Activated CD8-positive, alpha-beta memory T cell treated with anti-CD3 and anti-CD28 coated beads for 36 hours (primary cell): ENCODE measurements around the gene ARHGEF2. TPM values are rescaled to one million over a fixed set of nuclear protein-coding genes. Genes with fewer than 3 reads are reported as not detected.

Experiments
- CTCF ChIA-PET: fragments of 350-600 bp; sonication (Branson Sonifier 250); formaldehyde crosslinking; loops from one replicate; lab custom pipeline; 2021; ENCODE audit warnings: antibody characterized with exemption; lab: Charles Lee
- POLR2A ChIA-PET: fragments of 350-600 bp; sonication (Branson Sonifier 250); formaldehyde crosslinking; loops from one replicate; lab custom pipeline; 2021; ENCODE audit warnings: antibody characterized with exemption; lab: Charles Lee
- total RNA-seq, 2 experiments: library from RNA; stranded (reverse); gene quantifications; one replicate each; pipeline ENCODE4 v1.2.3, GENCODE V29; 2021

The ARHGEF2 gene
- total RNA-seq, 2 experiments from 2014 or later = 169 TPM

GRCh38 chr1:155976913-155977689 lies 1.2 kb downstream of the ARHGEF2 start:
- CTCF ChIA-PET = interaction anchor here (0.6 to 8.8 kb wide), 10 partner anchors 9 to 89 kb away, joined by 3 to 49 read pairs (median 4); partner anchors contain the start of gene KHDC4
- POLR2A ChIA-PET = interaction anchor here (0.5 to 3.5 kb wide), 16 partner anchors 9 to 1016 kb away, joined by 3 to 22 read pairs (median 6); partner anchors contain the start of genes KHDC4 and RXFP4

- ChIA-PET CTCF (interaction anchor here (1.2 to 8.8 kb wide), 6 partner anchors 13 to 90 kb away, joined by 3 to 49 read pairs (median 11); partner anchors contain the start of gene KHDC4), POLR2A (interaction anchor here (0.5 to 3.5 kb wide), 12 partner anchors 8 to 1015 kb away, joined by 3 to 19 read pairs (median 6); partner anchors contain the start of gene KHDC4)
These were observed 2.1 kb downstream of the ARHGEF2 start for GRCh38 chr1:155976062-155976912.

- ChIA-PET POLR2A (interaction anchor here (1.0 to 3.5 kb wide), 4 partner anchors 30 to 57 kb away, joined by 3 to 19 read pairs (median 6); partner anchors contain the start of gene KHDC4), CTCF (interaction anchor here (1.8 to 8.8 kb wide), 3 partner anchors 14 to 37 kb away, joined by 3 to 49 read pairs (median 4); no protein-coding TSS in a partner anchor)
These were observed 2.8 kb downstream of the ARHGEF2 start for GRCh38 chr1:155975375-155976061.

- CTCF ChIA-PET = interaction anchor here (1.9 to 8.8 kb wide), 2 partner anchors 15 to 36 kb away, joined by 4 to 49 read pairs; no protein-coding TSS in a partner anchor
- POLR2A ChIA-PET = interaction anchor here (0.5 to 1.0 kb wide), 4 partner anchors 16 to 336 kb away, joined by 3 to 5 read pairs (median 3); partner anchors contain the start of gene KHDC4
These were observed 3.9 kb downstream of the ARHGEF2 start for GRCh38 chr1:155974208-155975115.

- POLR2A ChIA-PET = interaction anchor here (0.5 kb wide), 2 partner anchors 51 to 336 kb away, joined by 3 read pairs; no protein-coding TSS in a partner anchor
These were observed 4.6 kb downstream of the ARHGEF2 start for GRCh38 chr1:155973723-155974122.

GRCh38 chr1:155971910-155972809 lies 6.2 kb downstream of the ARHGEF2 start:
- POLR2A ChIA-PET = no interaction called here
- CTCF ChIA-PET = no interaction called here

More at GRCh38 chr1:155973723-155974122, 4.6 kb downstream of the ARHGEF2 start:
- CTCF ChIA-PET = interaction anchor here (1.9 to 8.8 kb wide), 2 partner anchors 16 to 36 kb away, joined by 4 to 49 read pairs; no protein-coding TSS in a partner anchor

GRCh38 chr1:155970531-155971167 lies 7.7 kb downstream of the ARHGEF2 start:
- ChIA-PET POLR2A (no interaction called here), CTCF (interaction anchor here (0.6 to 2.4 kb wide), 2 partner anchors 19 to 32 kb away, joined by 3 to 6 read pairs; no protein-coding TSS in a partner anchor)

GRCh38 chr1:155969377-155969791 lies 9.0 kb downstream of the ARHGEF2 start:
- ChIA-PET POLR2A (no interaction called here), CTCF (interaction anchor here (2.4 kb wide), 1 partner anchor 20 kb away, joined by 6 read pairs; no protein-coding TSS in a partner anchor)

GRCh38 chr1:155968670-155969069 lies 9.7 kb downstream of the ARHGEF2 start:
- ChIA-PET POLR2A (interaction anchor here (1.0 to 1.7 kb wide), 3 partner anchors 9 to 70 kb away, joined by 3 to 17 read pairs (median 5); partner anchors contain the start of genes ARHGEF2 and KHDC4), CTCF (interaction anchor here (1.4 to 2.4 kb wide), 2 partner anchors 10 to 21 kb away, joined by 6 to 10 read pairs; partner anchors contain the start of gene ARHGEF2)

- CTCF ChIA-PET = interaction anchor here (0.8 to 1.7 kb wide), 4 partner anchors 9 to 30 kb away, joined by 3 to 10 read pairs (median 4); partner anchors contain the start of gene ARHGEF2
- POLR2A ChIA-PET = interaction anchor here (0.5 to 1.7 kb wide), 4 partner anchors 9 to 69 kb away, joined by 3 to 17 read pairs (median 6); partner anchors contain the start of genes ARHGEF2 and KHDC4
These were observed 10.3 kb downstream of the ARHGEF2 start for GRCh38 chr1:155968051-155968400.

GRCh38 chr1:155967341-155968050 lies 10.9 kb downstream of the ARHGEF2 start:
- POLR2A ChIA-PET = interaction anchor here (0.5 to 1.7 kb wide), 4 partner anchors 10 to 33 kb away, joined by 3 to 17 read pairs (median 6); partner anchors contain the start of genes ARHGEF2 and KHDC4
- CTCF ChIA-PET = interaction anchor here (0.8 to 1.7 kb wide), 4 partner anchors 10 to 29 kb away, joined by 3 to 10 read pairs (median 4); partner anchors contain the start of gene ARHGEF2

- CTCF ChIA-PET = interaction anchor here (1.3 to 1.7 kb wide), 2 partner anchors 23 to 29 kb away, joined by 3 to 4 read pairs; no protein-coding TSS in a partner anchor
- POLR2A ChIA-PET = interaction anchor here (0.6 kb wide), 1 partner anchor 18 kb away, joined by 3 read pairs; no protein-coding TSS in a partner anchor
These were observed 11.6 kb downstream of the ARHGEF2 start for GRCh38 chr1:155966750-155967149.

GRCh38 chr1:155966135-155966534 lies 12.2 kb downstream of the ARHGEF2 start:
- ChIA-PET CTCF (no interaction called here), POLR2A (no interaction called here)

- CTCF ChIA-PET = no interaction called here
- POLR2A ChIA-PET = no interaction called here
These were observed 14.2 kb downstream of the ARHGEF2 start for GRCh38 chr1:155964193-155964592.
